Subcutaneous adipose tissue (tissue), 4 donors: ENCODE data around the gene KIF24. TPM values are rescaled to one million over a fixed set of nuclear protein-coding genes. Genes with fewer than 3 reads are reported as not detected.

Experiments
- total RNA-seq, 4 donors: library from RNA; depleted of rRNA; stranded (reverse); fragments of >200 nt; gene quantifications; one replicate each; pipeline ENCODE4 v1.1.0, GENCODE V29; 2016
- TF ChIP-seq, protein P1 (sequence below): fragments of 450-650 bp; IDR thresholded peaks from one replicate; pipeline ENCODE4 v1.5.1; 2016; ENCODE audit warnings: low read depth, mild to moderate bottlenecking, control low read depth, antibody characterized with exemption, moderate library complexity

KIF24 gene
- total RNA-seq, 4 donors from 2014 or later = 0.57 to 1.4 (median 0.77) TPM

GRCh38 chr9:34321451-34321850, 7.6 kb downstream of the KIF24 start:
- TF ChIP-seq, protein P1, sequence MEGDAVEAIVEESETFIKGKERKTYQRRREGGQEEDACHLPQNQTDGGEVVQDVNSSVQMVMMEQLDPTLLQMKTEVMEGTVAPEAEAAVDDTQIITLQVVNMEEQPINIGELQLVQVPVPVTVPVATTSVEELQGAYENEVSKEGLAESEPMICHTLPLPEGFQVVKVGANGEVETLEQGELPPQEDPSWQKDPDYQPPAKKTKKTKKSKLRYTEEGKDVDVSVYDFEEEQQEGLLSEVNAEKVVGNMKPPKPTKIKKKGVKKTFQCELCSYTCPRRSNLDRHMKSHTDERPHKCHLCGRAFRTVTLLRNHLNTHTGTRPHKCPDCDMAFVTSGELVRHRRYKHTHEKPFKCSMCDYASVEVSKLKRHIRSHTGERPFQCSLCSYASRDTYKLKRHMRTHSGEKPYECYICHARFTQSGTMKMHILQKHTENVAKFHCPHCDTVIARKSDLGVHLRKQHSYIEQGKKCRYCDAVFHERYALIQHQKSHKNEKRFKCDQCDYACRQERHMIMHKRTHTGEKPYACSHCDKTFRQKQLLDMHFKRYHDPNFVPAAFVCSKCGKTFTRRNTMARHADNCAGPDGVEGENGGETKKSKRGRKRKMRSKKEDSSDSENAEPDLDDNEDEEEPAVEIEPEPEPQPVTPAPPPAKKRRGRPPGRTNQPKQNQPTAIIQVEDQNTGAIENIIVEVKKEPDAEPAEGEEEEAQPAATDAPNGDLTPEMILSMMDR = no peak

DNA sequence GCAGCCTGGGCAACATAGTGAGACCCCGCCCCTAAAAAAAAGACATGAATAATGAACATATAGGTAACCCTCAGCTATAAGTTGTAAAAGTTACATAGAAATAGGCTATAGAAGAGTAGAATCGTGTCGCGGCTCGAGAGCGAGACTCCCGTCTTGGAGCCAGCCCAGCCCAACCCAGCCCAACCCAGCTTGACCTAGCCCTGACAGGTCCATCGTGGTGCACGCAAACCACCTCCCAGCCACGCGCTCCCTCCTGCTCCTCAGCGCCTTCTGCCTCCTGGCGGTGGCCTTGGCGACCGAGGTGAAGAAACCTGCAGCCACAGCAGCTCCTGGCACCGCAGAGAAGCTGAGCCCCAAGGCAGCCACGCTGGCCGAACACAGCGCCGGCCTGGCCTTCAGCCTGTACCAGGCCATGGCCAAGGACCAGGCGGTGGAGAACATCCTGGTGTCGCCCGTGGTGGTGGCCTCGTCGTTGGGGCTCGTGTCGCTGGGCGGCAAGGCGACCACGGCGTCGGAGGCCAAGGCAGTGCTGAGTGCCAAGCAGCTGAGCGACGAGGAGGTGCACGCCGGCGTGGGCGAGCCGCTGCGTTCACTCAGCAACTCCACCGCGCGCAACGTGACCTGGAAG, 10.8 kb downstream of the KIF24 start:
- TF ChIP-seq, protein P1 = no peak

- TF ChIP-seq, protein P1 = no peak
These were observed 11.6 kb downstream of the KIF24 start for GRCh38 chr9:34317436-34317835.

DNA sequence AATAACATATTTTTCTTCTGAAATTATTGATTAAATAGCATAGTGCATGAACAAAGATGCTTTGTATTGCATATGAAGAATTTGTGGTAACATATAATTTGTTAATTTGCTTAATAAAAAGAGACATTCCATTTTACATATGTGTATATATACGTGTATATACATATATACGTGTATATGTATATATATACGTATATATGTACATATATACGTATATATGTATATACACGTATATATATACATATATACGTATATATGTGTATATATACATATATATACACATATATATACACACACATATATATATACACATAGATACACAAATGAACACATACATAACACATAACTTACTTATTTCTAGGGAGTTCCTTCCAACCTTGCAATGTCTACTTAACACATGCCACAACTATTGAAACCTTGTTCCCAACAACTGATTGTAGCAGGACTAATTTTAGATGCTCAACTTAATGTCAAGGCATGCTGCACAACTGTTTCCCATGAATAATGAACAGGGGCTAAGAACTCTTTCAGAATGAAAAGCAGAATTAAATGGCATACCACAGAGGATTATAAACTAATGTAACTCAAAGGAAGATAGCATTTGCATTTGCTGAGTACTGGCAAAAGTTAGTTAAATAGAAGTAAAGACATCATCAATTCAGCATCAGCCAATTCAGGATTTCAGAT, 17.4 kb downstream of the KIF24 start:
- TF ChIP-seq, protein P1 = no peak

DNA sequence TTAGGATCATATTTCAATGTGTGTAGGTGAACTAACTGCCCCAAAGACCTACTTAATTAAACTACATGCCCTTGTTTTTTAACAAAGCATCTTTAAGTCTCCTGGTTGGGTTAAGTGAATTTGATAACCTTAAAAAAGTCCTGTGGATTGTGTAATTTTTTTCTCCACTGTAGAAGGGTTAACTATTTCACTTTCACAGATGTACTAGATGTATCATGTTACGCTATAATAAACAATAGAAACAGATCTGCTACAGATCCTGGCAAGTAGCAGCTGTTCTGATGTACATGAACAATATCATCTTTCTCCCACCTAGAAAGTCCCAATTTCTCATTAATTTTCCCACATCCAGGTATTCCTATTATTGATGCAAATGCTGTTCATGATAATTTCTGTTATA, 18.9 kb downstream of the KIF24 start:
- TF ChIP-seq, protein P1 = no peak

DNA sequence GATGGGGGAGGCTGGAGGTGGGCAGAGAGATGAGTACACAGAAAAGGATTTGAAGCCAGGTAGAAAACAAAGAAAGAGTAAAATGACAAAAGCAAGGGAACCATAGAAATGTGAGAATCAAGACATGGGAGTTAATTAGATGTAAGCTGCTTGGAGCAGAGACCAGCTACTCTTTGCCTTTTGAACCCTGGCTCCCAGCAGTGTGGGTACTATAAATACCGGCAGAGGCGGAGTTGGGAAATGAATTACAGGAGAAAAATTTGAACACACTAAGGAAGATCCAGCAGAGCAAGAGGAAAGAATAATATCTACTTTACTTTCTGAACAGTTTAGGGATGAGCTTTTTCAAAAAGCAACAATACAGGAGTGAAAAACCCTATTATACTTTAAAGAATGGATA, 36.5 kb downstream of the KIF24 start:
- TF ChIP-seq, protein P1 = no peak

- TF ChIP-seq, protein P1 = no peak
These were observed 37.6 kb downstream of the KIF24 start for GRCh38 chr9:34291423-34291822.
